Measurements from ENCODE around the gene ACTR1B.

GRCh38 chr2:97645695-97646629 lies 17.9 kb downstream of the ACTR1B start, which contains the start of gene COX5B:
- no peak for TF ChIP-seq ATF3 (CRISPR knock-in tag; conservative IDR thresholded peaks at IDR 0.05)
- no peak for TF ChIP-seq ELF4 (CRISPR knock-in tag; IDR thresholded peaks at IDR 0.05; ENCODE audit: low read depth)
- TF ChIP-seq MAX (CRISPR knock-in tag; IDR thresholded peaks at IDR 0.05), result 0 out of 2 replicates have a peak, but pooled peaks have one; percentile 31
- TF ChIP-seq CTCF (IDR thresholded peaks at IDR 0.05), result no peak
- no peak for TF ChIP-seq FOXP1 (CRISPR knock-in tag; IDR thresholded peaks at IDR 0.05; ENCODE audit: borderline replicate concordance)
- TF ChIP-seq ZNF512 (CRISPR knock-in tag; IDR thresholded peaks at IDR 0.05; ENCODE audit: borderline replicate concordance), result no peak

Measured in WTC11 (cell line).